ENCODE data around the gene LMTK3. TPM values are rescaled to one million over a fixed set of nuclear protein-coding genes. Genes with fewer than 3 reads are reported as not detected.
A peak's percentile ranks its signal among the peaks of the same experiment; 100 is the strongest.

Gene LMTK3
- total and polyA plus RNA-seq, 9 of the 15 experiments (the other 6 are each of a cell fraction or from before 2014, with no cell fraction given) = 0.35 to 12.3 (median 2.0) TPM; not detected in 2

GRCh38 chr19:48469289-48469881, 42.2 kb downstream of the LMTK3 start, which contains the start of gene CYTH2 (continued):
- TF ChIP-seq TEAD1 (CRISPR knock-in tag; IDR thresholded peaks at IDR 0.05) (peak in 1 of 2 experiments; percentile 74; a peak in 2 of 4 replicates), CAMTA2 (CRISPR knock-in tag; conservative IDR thresholded peaks at IDR 0.05) (0 out of 2 replicates have a peak, but pooled peaks have one; percentile 73), TARDBP (IDR thresholded peaks at IDR 0.05) (no peak), SNIP1 (IDR thresholded peaks at IDR 0.05; ENCODE audit: low read depth) (peak; percentile 60; the same call in 1 of the 2 replicates), FOXJ2 (tag; IDR thresholded peaks at IDR 0.05) (no peak), POLR2A (conservative IDR thresholded peaks at IDR 0.05) (peak; percentile 97), RNF219 (CRISPR knock-in tag; IDR thresholded peaks at IDR 0.05) (no peak), ZC3H4 (CRISPR knock-in tag; IDR thresholded peaks at IDR 0.05; ENCODE audit: borderline replicate concordance) (no peak), ZNF184 (CRISPR knock-in tag; IDR thresholded peaks at IDR 0.05) (no peak), ZBED1 (IDR thresholded peaks at IDR 0.05) (no peak), PRPF4 (IDR thresholded peaks at IDR 0.05; ENCODE audit: insufficient read depth, low read depth, low read length, poor library complexity, severe bottlenecking) (no peak), ZMIZ1 (IDR thresholded peaks at IDR 0.05; ENCODE audit: low read depth in 2 of 2, low read length in 2 of 2) (no peak), MEF2D (tag; conservative IDR thresholded peaks at IDR 0.05; ENCODE audit: low read depth) (no peak), ZBTB49 (CRISPR knock-in tag; IDR thresholded peaks at IDR 0.05; ENCODE audit: borderline replicate concordance) (0 out of 2 replicates have a peak, but pooled peaks have one; percentile 43), HCFC1 (IDR thresholded peaks at IDR 0.05; ENCODE audit: low read depth, low read length) (peak; percentile 48), ZNF239 (CRISPR knock-in tag; IDR thresholded peaks at IDR 0.05) (0 out of 2 replicates have a peak, but pooled peaks have one; percentile 20), XRCC5 (IDR thresholded peaks at IDR 0.05; ENCODE audit: low read depth, low read length) (0 out of 2 replicates have a peak, but pooled peaks have one; percentile 21), DMBX1 (CRISPR knock-in tag; IDR thresholded peaks at IDR 0.05; ENCODE audit: borderline replicate concordance) (peak; percentile 37; the same call in 1 of the 2 replicates), ZNF449 (CRISPR knock-in tag; IDR thresholded peaks at IDR 0.05) (0 out of 2 replicates have a peak, but pooled peaks have one; percentile 49)
